Heart left ventricle (tissue), 16 donors: ENCODE data around the gene TMEM132A. TPM values are rescaled to one million over a fixed set of nuclear protein-coding genes. Genes with fewer than 3 reads are reported as not detected.
A peak's percentile ranks its signal among the peaks of the same experiment; 100 is the strongest.

Experiments
- ATAC-seq, 4 donors: fragments of 200-7000 bp; cut with Tn5 transposase; one replicate each; pipeline ENCODE4 v1.9.1; 2020 to 2022; ENCODE audit warnings: moderate library complexity in 4 of 4, mild to moderate bottlenecking in 3 of 4, moderate number of reproducible peaks in 1 of 4
- DNase-seq, 5 donors: peaks; one replicate each; pipeline ENCODE4 v3.0.0-alpha.2; 2020
- H3K27ac ChIP-seq, 12 donors: fragments of 200-600 bp; sonication (generic) in 4 of 12; one replicate each; pipeline versions ENCODE4 v1.5.0 to v1.8.0; 2016 to 2022; ENCODE audit warnings: mild to moderate bottlenecking in 2 of 12
- H3K27me3 ChIP-seq, 9 donors: fragments of 200-600 bp; sonication (generic) in 2 of 9; one replicate each; pipeline versions ENCODE4 v1.5.1 to v1.8.0; 2016 to 2022; ENCODE audit warnings: mild to moderate bottlenecking in 3 of 9
- H3K36me3 ChIP-seq, 9 donors: fragments of 200-600 bp; sonication (generic) in 2 of 9; one replicate each; pipeline versions ENCODE4 v1.5.0 to v1.8.0; 2018 to 2022; ENCODE audit warnings: mild to moderate bottlenecking in 2 of 9
- H3K4me1 ChIP-seq, 12 donors: fragments of 200-600 bp; sonication (generic) in 4 of 12; one replicate each; pipeline versions ENCODE4 v1.5.0 to v1.8.0; 2016 to 2022; ENCODE audit warnings: mild to moderate bottlenecking in 3 of 12
- H3K4me3 ChIP-seq, 12 donors: fragments of 200-600 bp; sonication (generic) in 4 of 12; one replicate each; pipeline versions ENCODE4 v1.5.0 to v1.8.0; 2017 to 2022; ENCODE audit warnings: mild to moderate bottlenecking in 9 of 12, moderate library complexity in 4 of 12
- H3K9me3 ChIP-seq, 12 donors: fragments of 200-600 bp; sonication (generic) in 4 of 12; one replicate each; pipeline versions ENCODE4 v1.5.0 to v1.8.0; 2016 to 2022; ENCODE audit warnings: mild to moderate bottlenecking in 1 of 12
- POLR2A ChIP-seq, 2 donors: fragments of 450-650 bp; IDR thresholded peaks; one replicate each; pipeline ENCODE4 v1.6.1; 2017; ENCODE audit warnings: antibody characterized with exemption in 2 of 2, mild to moderate bottlenecking in 2 of 2, moderate library complexity in 2 of 2
- WGBS, 4 donors: extraction: QIAGEN DNeasy Blood & Tissue Kit in 2 of 4; methylation state at CpG; one replicate each; pipeline versions ENCODE4 v1.1.5 to v1.1.7; 2013 to 2018; 5-methylcytosine and 5-hydroxymethylcytosine counted together
- intact Hi-C, 10 donors: fragments of 100-400 bp; cut with DNase I; formaldehyde crosslinking; loops; one replicate each; pipeline versions ENCODE4 v1.11.1 to v1.14.2; 2022
- polyA plus RNA-seq, 2 donors: library from polyadenylated mRNA; stranded (reverse); fragments of 200-250 nt; gene quantifications; one replicate each; pipeline ENCODE4 v1.2.3, GENCODE V29; 2013
- total RNA-seq, 9 donors: library from RNA; depleted of rRNA in 2 of 9; stranded (reverse); fragments of >200 nt in 2 of 9; fragmentation: NEBNext Ultra II Directional in 3 of 9; extraction: Animal tissue kit (Norgen Biotek cat#: 25700) in 3 of 9; gene quantifications; one replicate each; pipeline versions ENCODE4 v1.1.0 to v1.2.4, GENCODE V29; 2016 to 2023
- TF ChIP-seq, protein P1 (sequence below), 12 donors: fragments of 200-600 bp; sonication (generic) in 4 of 12; IDR thresholded peaks; one replicate each; pipeline versions ENCODE4 v1.5.0 to v1.8.0; 2018 to 2022; ENCODE audit warnings: antibody characterized with exemption in 12 of 12, mild to moderate bottlenecking in 5 of 12
- donor health status: ischemic (EF 13 %, LVEDD 7.1; RV severe dilation, severe dysfunction).
- donor health status: healthy with polysubstance abuse.
- donor health status: DM: no; HTN: yes; CAD: no.
- donor health status: DM: no; HTN: no; CAD: no.
- donor health status: ischemic (EF 25% LVEDD 6.9; RV normal size, moderate dysfunction).
- donor health status: ischemic (EF 25% LVEDD 5.7; RV mildly dilated, moderate dysfunction).
- donor health status: healthy.
- donor health status: DM: yes; HTN: yes; CAD: no.
- donor health status: ischemic (EF 35%, LVEDD 5.7; RV mildly dilated, moderate dysfunction).
- donor health status: nonischemic (EF 11% LVEDD 7.7; RV severe dilation, severe dysfunction).
- donor health status: DM: yes; HTN: yes; CAD: no.
- donor health status: PGD.
- donor health status: ischemic (EF 29% LVEDD 5.4; RV normal size, mild dysfunction).
- donor health status: nonischemic (EF 23%, LVEDD 6.1; RV moderate dilation, normal function).

The TMEM132A gene
- total and polyA plus RNA-seq, 11 donors = 3.1 to 16.1 (median 8.5) TPM

DNA sequence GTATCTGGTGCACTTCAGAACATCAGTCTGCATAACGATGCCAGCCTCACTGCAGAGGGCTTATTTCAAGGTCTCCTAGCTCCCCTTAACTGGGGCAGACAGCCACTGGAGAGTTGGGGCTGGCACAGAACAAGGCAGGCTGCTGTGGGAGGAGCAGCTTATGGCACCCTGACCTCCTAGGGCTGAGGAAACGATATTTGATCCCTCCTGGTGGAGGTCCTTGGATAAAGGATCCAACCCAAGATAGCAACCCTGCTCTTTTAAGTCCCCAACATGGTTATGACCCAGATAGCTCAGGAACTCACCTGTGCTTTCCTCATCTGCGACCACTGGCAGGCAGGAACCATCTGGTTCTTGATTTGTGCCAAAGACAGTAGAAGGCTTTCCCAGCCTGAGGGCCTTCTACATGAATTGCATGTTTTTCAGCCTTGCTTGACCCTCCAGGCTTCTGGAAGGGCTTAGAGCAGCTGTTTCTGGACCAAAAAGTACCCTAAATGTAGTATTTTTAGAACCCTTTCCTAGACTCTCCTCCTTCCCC, 7.5 kb upstream of the TMEM132A start:
- intact Hi-C loops = loop anchor here in 2 of 10 donors (5.0 kb wide), 2 partner anchors 36 to 51 kb away; partner anchors contain the start of gene SLC15A3 (in 1 of the 2)
- no peak overlapping the region for H3K27ac ChIP-seq
- H3K27me3 ChIP-seq = no peaks in the 10 kb centered on the region
- peaks cover 2 to 24% (median 21%) of the 10 kb centered on the region in 9 donors for H3K36me3 ChIP-seq
- no peak for TF ChIP-seq POLR2A (IDR thresholded peaks at IDR 0.05)
- TF ChIP-seq, protein P1, sequence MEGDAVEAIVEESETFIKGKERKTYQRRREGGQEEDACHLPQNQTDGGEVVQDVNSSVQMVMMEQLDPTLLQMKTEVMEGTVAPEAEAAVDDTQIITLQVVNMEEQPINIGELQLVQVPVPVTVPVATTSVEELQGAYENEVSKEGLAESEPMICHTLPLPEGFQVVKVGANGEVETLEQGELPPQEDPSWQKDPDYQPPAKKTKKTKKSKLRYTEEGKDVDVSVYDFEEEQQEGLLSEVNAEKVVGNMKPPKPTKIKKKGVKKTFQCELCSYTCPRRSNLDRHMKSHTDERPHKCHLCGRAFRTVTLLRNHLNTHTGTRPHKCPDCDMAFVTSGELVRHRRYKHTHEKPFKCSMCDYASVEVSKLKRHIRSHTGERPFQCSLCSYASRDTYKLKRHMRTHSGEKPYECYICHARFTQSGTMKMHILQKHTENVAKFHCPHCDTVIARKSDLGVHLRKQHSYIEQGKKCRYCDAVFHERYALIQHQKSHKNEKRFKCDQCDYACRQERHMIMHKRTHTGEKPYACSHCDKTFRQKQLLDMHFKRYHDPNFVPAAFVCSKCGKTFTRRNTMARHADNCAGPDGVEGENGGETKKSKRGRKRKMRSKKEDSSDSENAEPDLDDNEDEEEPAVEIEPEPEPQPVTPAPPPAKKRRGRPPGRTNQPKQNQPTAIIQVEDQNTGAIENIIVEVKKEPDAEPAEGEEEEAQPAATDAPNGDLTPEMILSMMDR (IDR thresholded peaks at IDR 0.05) = no peak
- no peak overlapping the region for H3K4me3 ChIP-seq
- 48 to 71% (median 63%) methylated on average over 3 of the region's 3 CpGs for WGBS, 4 donors
- ATAC-seq (no peak), DNase-seq (no peak)
- no peaks in the 10 kb centered on the region for H3K9me3 ChIP-seq
- H3K4me1 ChIP-seq = peaks cover 0 to 72% (median 60%) of the 10 kb centered on the region in 12 donors

DNA sequence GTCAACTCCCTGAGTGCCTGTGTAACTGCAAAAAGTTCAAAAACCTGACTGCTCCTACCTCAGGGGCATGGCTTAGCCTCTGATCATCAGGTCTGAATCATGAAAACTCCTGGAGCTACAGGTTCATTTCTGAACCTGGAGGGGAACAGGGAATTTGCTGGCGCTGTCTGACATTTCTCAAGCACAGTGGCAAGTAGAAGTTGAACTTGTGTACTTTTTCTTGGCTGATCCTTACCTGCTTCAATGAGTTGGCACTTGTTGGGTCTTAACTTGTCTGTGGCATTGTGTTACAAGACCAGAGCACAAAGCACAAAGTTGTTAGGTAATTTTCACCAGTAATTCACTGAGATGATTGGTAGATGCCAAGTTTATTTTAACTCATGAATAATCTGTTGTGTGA, 7.0 kb upstream of the TMEM132A start:
- ATAC-seq (no peak), DNase-seq (no peak)
- H3K27ac ChIP-seq = no peak overlapping the region
- TF ChIP-seq, protein P1 (IDR thresholded peaks at IDR 0.05) = no peak
- TF ChIP-seq POLR2A (IDR thresholded peaks at IDR 0.05) = no peak
- H3K4me3 ChIP-seq = no peak overlapping the region
- peaks cover 2 to 29% (median 26%) of the 10 kb centered on the region in 9 donors for H3K36me3 ChIP-seq
- 94 to 100% (median 100%) methylated on average over 1 of the region's 1 CpG for WGBS, 4 donors
- H3K9me3 ChIP-seq = no peaks in the 10 kb centered on the region
- intact Hi-C loops = loop anchor here in 2 of 10 donors (5.0 kb wide), 2 partner anchors 35 to 50 kb away; partner anchors contain the start of gene SLC15A3 (in 1 of the 2)
- peaks cover 0 to 67% (median 59%) of the 10 kb centered on the region in 12 donors for H3K4me1 ChIP-seq
- no peaks in the 10 kb centered on the region for H3K27me3 ChIP-seq

DNA sequence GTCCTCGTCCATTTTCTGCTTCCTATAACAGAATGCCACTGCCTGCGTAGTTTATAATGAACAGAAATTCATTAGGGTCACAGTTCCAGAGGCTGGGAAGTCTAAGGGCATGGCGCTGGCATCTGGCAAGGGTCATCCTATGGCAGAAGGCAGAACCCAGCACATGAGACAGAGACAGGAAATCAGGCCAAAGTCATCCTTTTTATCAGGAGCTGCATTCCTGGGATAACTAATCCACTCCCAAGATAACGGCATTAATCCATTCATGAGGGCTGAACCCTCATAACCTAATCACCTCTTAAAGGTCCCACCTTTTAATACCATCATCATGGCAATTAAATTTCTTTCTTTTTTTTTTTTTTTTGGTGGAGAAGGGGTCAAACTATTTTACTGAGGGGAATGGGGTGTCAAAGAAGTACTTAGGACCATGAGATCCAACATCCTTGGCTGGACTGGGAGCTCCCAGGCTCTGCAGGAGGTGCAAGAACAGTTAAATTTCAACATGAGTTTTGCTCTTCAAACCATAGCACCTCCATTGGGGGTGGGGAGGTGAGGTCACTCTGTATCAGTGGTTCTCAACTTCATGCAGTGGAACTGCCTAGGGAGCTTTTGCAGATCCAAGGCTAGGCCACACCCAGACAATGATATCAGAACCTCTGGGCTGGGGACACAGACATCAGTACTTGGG, 5.9 kb upstream of the TMEM132A start:
- no peak for DNase-seq
- WGBS, 4 donors = 82 to 86% (median 85%) methylated on average over 4 of the region's 4 CpGs
- peaks cover 0 to 2% (median 0%) of the 10 kb centered on the region in 9 donors for H3K27me3 ChIP-seq
- H3K9me3 ChIP-seq = no peaks in the 10 kb centered on the region
- no peak for ATAC-seq
- peak overlapping the region in 1 of 12 donors; percentile 23 for H3K27ac ChIP-seq
- intact Hi-C loops = loop anchor here in 2 of 10 donors (5.0 kb wide), 2 partner anchors 34 to 49 kb away; partner anchors contain the start of gene SLC15A3 (in 1 of the 2)
- H3K4me1 ChIP-seq = peaks cover 0 to 57% (median 49%) of the 10 kb centered on the region in 12 donors
- H3K36me3 ChIP-seq = peaks cover 2 to 40% (median 35%) of the 10 kb centered on the region in 9 donors
- no peak overlapping the region for H3K4me3 ChIP-seq
- TF ChIP-seq, protein P1 (IDR thresholded peaks at IDR 0.05) = no peak
- TF ChIP-seq POLR2A (IDR thresholded peaks at IDR 0.05) = no peak

DNA sequence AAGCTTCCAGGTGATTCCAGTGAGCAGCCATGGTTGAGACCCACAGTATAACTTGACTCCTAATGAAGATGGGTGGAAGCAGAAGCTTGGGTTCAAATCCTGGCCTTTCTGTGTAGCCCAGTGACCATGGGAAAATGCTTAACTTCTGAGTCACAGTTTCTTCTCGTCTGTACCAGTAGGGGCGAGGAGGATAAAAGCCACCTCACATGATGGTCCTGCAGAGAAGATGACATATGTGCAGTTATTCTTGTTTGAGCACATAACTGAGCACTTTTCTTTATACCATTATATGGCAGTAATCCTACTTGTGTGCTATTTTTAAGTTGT, 5.4 kb upstream of the TMEM132A start:
- intact Hi-C loops = loop anchor here in 2 of 10 donors (5.0 kb wide), 2 partner anchors 33 to 48 kb away; partner anchors contain the start of gene SLC15A3 (in 1 of the 2)
- Histone ChIP-seq H3K27me3 (peaks cover 0 to 7% (median 0%) of the 10 kb centered on the region in 9 donors), H3K27ac (peak overlapping the region in 1 of 12 donors; percentile 23), H3K36me3 (peaks cover 2 to 40% (median 35%) of the 10 kb centered on the region in 9 donors), H3K4me1 (peaks cover under 1 to 59% (median 51%) of the 10 kb centered on the region in 12 donors), H3K9me3 (no peaks in the 10 kb centered on the region), H3K4me3 (no peak overlapping the region)
- ATAC-seq (no peak), DNase-seq (no peak)
- WGBS, 4 donors = 40 to 52% (median 51%) methylated on average over 2 of the region's 2 CpGs
- TF ChIP-seq POLR2A (IDR thresholded peaks at IDR 0.05) = no peak
- TF ChIP-seq, protein P1 (IDR thresholded peaks at IDR 0.05) = no peak
